Measurements from ENCODE around the gene FCGR3A. TPM values are rescaled to one million over a fixed set of nuclear protein-coding genes. Genes with fewer than 3 reads are reported as not detected.
A peak's percentile ranks its signal among the peaks of the same experiment; 100 is the strongest.
"Not testable (repeated sequence)": the region's sequence is repeated elsewhere in the genome, so short reads cannot be mapped to it uniquely, and the experiment has no call there.

FCGR3A gene
- polyA plus RNA-seq, 3 donors, result 35.9 to 138 (median 131) TPM

GRCh38 chr1:161543125-161543524, 6.5 kb downstream of the FCGR3A start:
- H3K9ac ChIP-seq (ENCODE audit: insufficient read depth, low read length, poor library complexity, severe bottlenecking); intact Hi-C loops (cut with micrococcal nuclease); H3K9me3 Mint-ChIP-seq; H3K4me3 ChIP-seq (replicated peaks in 1 of 3; ENCODE audit: low read depth in 2 of 3, low read length in 3 of 3); H3K36me3 ChIP-seq (replicated peaks in 1 of 2; ENCODE audit: control insufficient read depth in 1 of 2, insufficient read depth in 2 of 2, low read length in 2 of 2); H3K27ac ChIP-seq (ENCODE audit: low read depth in 1 of 2, low read length in 2 of 2); H3K27me3 ChIP-seq (ENCODE audit: control insufficient read depth in 2 of 2, insufficient read depth in 2 of 2, low read length in 2 of 2); H3K79me2 ChIP-seq (ENCODE audit: insufficient read depth, low read length); H4K20me1 ChIP-seq (ENCODE audit: insufficient read depth, low read length); H3K9me3 ChIP-seq (replicated peaks in 1 of 2; ENCODE audit: control insufficient read depth in 1 of 2, insufficient read depth in 1 of 2, low read length in 2 of 2); H3K4me2 ChIP-seq (replicated peaks; ENCODE audit: extremely low read depth, low read length, poor library complexity, severe bottlenecking); H2AFZ ChIP-seq (ENCODE audit: insufficient read depth, low read depth, low read length, poor library complexity, severe bottlenecking): not testable (repeated sequence)
- Mint-ChIP-seq H3K4me3 (peak overlapping the region in 1 of 2 donors; percentile 8), H3K27ac (peak overlapping the region in 1 of 7 donors; percentile 26), H3K36me3 (peaks cover 9 to 31% of the 10 kb centered on the region in 2 donors), H3K4me1 (peaks cover 49% of the 10 kb centered on the region), H3K27me3 (ENCODE audit: low read depth in 3 of 3) (peaks cover 2 to 13% (median 6%) of the 10 kb centered on the region in 3 donors)
- WGBS (ENCODE audit: insufficient coverage), result no CpG with 5 or more reads among the region's 1 CpG
- H3K4me1 ChIP-seq (ENCODE audit: control insufficient read depth in 1 of 2, insufficient read depth in 2 of 2, low read length in 2 of 2), result peaks cover 29 to 39% of the 10 kb centered on the region in 2 donors
- DNase-seq, result peak in 1 of 3 donors; percentile 36

DNA sequence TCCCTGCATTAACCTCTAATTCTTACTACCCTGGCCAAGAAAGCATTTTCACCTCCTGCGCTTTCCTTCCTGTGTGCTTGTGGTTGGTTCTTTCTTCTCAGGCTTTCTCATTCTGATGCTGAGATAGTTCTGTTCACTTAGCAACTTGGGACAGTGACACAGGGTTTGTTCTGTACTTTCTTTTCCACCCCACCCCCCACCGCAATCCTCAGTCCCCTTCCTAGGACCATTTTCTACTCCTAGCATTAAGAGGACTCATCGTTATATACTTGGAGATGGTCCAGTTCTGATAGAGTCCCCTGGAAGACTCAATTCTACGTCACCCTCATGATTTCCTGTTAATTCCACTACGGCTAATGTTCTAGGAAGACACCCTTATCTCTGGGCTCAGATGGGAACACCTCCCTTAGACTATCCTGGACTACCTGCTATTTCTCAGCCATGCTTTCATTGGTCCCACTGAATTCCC, 7.5 kb downstream of the FCGR3A start:
- Mint-ChIP-seq H3K4me1 (peaks cover 47% of the 10 kb centered on the region), H3K36me3 (peaks cover 9 to 30% of the 10 kb centered on the region in 2 donors), H3K27me3 (ENCODE audit: low read depth in 3 of 3) (peaks cover 2 to 15% (median 6%) of the 10 kb centered on the region in 3 donors), H3K4me3 (peak overlapping the region in 1 of 2 donors; percentile 69)
- intact Hi-C loops (cut with micrococcal nuclease); H3K9me3 ChIP-seq (replicated peaks in 1 of 2; ENCODE audit: control insufficient read depth in 1 of 2, insufficient read depth in 1 of 2, low read length in 2 of 2); DNase-seq; H3K4me3 ChIP-seq (replicated peaks in 1 of 3; ENCODE audit: low read depth in 2 of 3, low read length in 3 of 3); H3K27ac Mint-ChIP-seq; H3K79me2 ChIP-seq (ENCODE audit: insufficient read depth, low read length); H3K9ac ChIP-seq (ENCODE audit: insufficient read depth, low read length, poor library complexity, severe bottlenecking); H2AFZ ChIP-seq (ENCODE audit: insufficient read depth, low read depth, low read length, poor library complexity, severe bottlenecking); H3K4me2 ChIP-seq (replicated peaks; ENCODE audit: extremely low read depth, low read length, poor library complexity, severe bottlenecking); H4K20me1 ChIP-seq (ENCODE audit: insufficient read depth, low read length); H3K9me3 Mint-ChIP-seq; H3K36me3 ChIP-seq (replicated peaks in 1 of 2; ENCODE audit: control insufficient read depth in 1 of 2, insufficient read depth in 2 of 2, low read length in 2 of 2); H3K27me3 ChIP-seq (ENCODE audit: control insufficient read depth in 2 of 2, insufficient read depth in 2 of 2, low read length in 2 of 2); H3K27ac ChIP-seq (ENCODE audit: low read depth in 1 of 2, low read length in 2 of 2): not testable (repeated sequence)
- 100% methylated on average over 1 of the region's 5 CpGs for WGBS (ENCODE audit: insufficient coverage)
- H3K4me1 ChIP-seq (ENCODE audit: control insufficient read depth in 1 of 2, insufficient read depth in 2 of 2, low read length in 2 of 2), result peaks cover 29 to 39% of the 10 kb centered on the region in 2 donors

DNA sequence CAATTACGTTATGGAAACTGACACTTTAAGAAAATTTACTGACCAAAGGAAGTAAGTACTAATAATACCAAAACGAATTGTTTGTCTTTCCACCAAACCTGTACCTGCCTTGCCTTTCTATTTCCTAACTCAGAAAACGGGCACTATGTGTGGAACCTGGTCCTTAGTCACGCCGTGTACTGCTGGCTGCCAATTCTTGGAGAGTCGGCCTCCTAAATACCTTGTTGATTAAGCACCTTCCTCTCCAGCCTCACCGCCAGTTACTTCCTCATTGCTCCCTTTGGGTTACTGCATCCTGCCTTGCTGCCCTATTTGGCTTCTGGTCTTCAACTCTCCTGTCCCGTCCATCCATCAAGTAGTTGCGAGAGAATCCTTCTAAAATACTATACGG, 9.1 kb downstream of the FCGR3A start:
- WGBS (ENCODE audit: insufficient coverage), result 0% methylated on average over 6 of the region's 10 CpGs
- Histone ChIP-seq H3K4me1 (ENCODE audit: control insufficient read depth in 1 of 2, insufficient read depth in 2 of 2, low read length in 2 of 2) (peaks cover 28 to 38% of the 10 kb centered on the region in 2 donors), H3K4me2 (replicated peaks; ENCODE audit: extremely low read depth, low read length, poor library complexity, severe bottlenecking) (peak overlapping the region; percentile 68), H3K27ac (ENCODE audit: low read depth in 1 of 2, low read length in 2 of 2) (peak overlapping the region; percentile 41 to 72), H3K4me3 (replicated peaks in 1 of 3; ENCODE audit: low read depth in 2 of 3, low read length in 3 of 3) (peak overlapping the region in 2 of 3 experiments; percentile 42 to 79)
- H3K9ac ChIP-seq (ENCODE audit: insufficient read depth, low read length, poor library complexity, severe bottlenecking); H4K20me1 ChIP-seq (ENCODE audit: insufficient read depth, low read length); H3K9me3 ChIP-seq (replicated peaks in 1 of 2; ENCODE audit: control insufficient read depth in 1 of 2, insufficient read depth in 1 of 2, low read length in 2 of 2); H3K27me3 ChIP-seq (ENCODE audit: control insufficient read depth in 2 of 2, insufficient read depth in 2 of 2, low read length in 2 of 2); H3K79me2 ChIP-seq (ENCODE audit: insufficient read depth, low read length); H2AFZ ChIP-seq (ENCODE audit: insufficient read depth, low read depth, low read length, poor library complexity, severe bottlenecking); H3K36me3 ChIP-seq (replicated peaks in 1 of 2; ENCODE audit: control insufficient read depth in 1 of 2, insufficient read depth in 2 of 2, low read length in 2 of 2); intact Hi-C loops (cut with micrococcal nuclease): not testable (repeated sequence)
- peaks cover 42% of the 10 kb centered on the region for H3K4me1 Mint-ChIP-seq
- H3K36me3 Mint-ChIP-seq, result peaks cover 6 to 25% of the 10 kb centered on the region in 2 donors
- peak overlapping the region in 5 of 7 donors; percentile 81 to 95 (median 89) for H3K27ac Mint-ChIP-seq
- peaks cover 0 to 12% (median 5%) of the 10 kb centered on the region in 7 donors for H3K9me3 Mint-ChIP-seq
- DNase-seq, result peak in 2 of 3 donors; percentile 50 to 52
- H3K27me3 Mint-ChIP-seq (ENCODE audit: low read depth in 3 of 3), result peaks cover 2 to 15% (median 6%) of the 10 kb centered on the region in 3 donors
- peak overlapping the region; percentile 83 to 95 for H3K4me3 Mint-ChIP-seq

DNA sequence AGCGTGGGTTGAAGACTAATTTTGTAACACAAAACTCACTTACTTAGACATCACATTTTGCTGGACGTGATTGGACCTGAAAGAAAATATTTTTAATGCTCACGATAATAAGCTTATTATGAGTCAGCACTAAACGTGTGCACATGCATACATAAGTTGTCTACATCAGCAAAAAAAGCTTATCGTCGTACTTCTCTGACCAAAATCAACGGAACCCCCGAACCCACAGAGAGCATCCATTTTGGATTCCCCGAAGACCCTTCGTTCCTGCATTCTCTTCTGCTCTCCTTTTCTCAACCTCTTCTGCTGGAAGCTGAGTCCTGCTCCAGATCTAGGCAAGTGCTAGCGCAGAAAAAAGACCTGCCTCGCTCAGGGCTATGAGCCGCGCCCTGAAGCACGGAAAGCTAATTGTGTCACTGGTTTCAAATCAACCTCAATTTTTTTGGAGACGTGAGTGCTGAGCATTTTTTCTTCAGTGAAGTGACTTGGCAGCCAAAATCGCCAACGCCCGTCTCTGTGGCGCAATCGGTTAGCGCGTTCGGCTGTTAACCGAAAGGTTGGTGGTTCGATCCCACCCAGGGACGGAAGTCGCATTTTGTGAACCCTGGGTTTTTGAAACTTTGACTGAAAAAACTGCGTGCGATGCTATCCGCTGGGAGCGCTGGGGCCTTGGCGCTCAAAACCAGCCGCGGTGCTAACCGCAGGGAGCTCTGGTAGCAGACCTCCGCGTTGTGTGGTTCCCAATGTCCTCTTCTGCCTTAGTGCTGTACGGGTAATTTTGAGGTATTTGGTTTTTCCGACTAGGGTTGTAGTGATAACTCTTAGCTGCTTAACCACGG, 9.7 kb downstream of the FCGR3A start:
- H3K4me1 ChIP-seq (ENCODE audit: control insufficient read depth in 1 of 2, insufficient read depth in 2 of 2, low read length in 2 of 2), result peaks cover 22 to 31% of the 10 kb centered on the region in 2 donors
- H4K20me1 ChIP-seq (ENCODE audit: insufficient read depth, low read length); H3K9ac ChIP-seq (ENCODE audit: insufficient read depth, low read length, poor library complexity, severe bottlenecking); H3K9me3 ChIP-seq (replicated peaks in 1 of 2; ENCODE audit: control insufficient read depth in 1 of 2, insufficient read depth in 1 of 2, low read length in 2 of 2); H3K27me3 ChIP-seq (ENCODE audit: control insufficient read depth in 2 of 2, insufficient read depth in 2 of 2, low read length in 2 of 2); H3K79me2 ChIP-seq (ENCODE audit: insufficient read depth, low read length); H3K36me3 ChIP-seq (replicated peaks in 1 of 2; ENCODE audit: control insufficient read depth in 1 of 2, insufficient read depth in 2 of 2, low read length in 2 of 2); intact Hi-C loops (cut with micrococcal nuclease): not testable (repeated sequence)
- peak overlapping the region; percentile 17 to 95 (median 86) for H3K27ac Mint-ChIP-seq
- peak overlapping the region; percentile 41 to 72 for H3K27ac ChIP-seq (ENCODE audit: low read depth in 1 of 2, low read length in 2 of 2)
- peak overlapping the region; percentile 68 for H3K4me2 ChIP-seq (replicated peaks; ENCODE audit: extremely low read depth, low read length, poor library complexity, severe bottlenecking)
- WGBS (ENCODE audit: insufficient coverage), result under 1% methylated on average over 34 of the region's 41 CpGs
- peaks cover 6 to 22% of the 10 kb centered on the region in 2 donors for H3K36me3 Mint-ChIP-seq
- peaks cover 0 to 12% (median 5%) of the 10 kb centered on the region in 7 donors for H3K9me3 Mint-ChIP-seq
- peaks cover 2 to 15% (median 6%) of the 10 kb centered on the region in 3 donors for H3K27me3 Mint-ChIP-seq (ENCODE audit: low read depth in 3 of 3)
- peak overlapping the region; percentile 73 for H2AFZ ChIP-seq (ENCODE audit: insufficient read depth, low read depth, low read length, poor library complexity, severe bottlenecking)
- H3K4me3 Mint-ChIP-seq, result peak overlapping the region; percentile 83 to 95
- H3K4me3 ChIP-seq (replicated peaks in 1 of 3; ENCODE audit: low read depth in 2 of 3, low read length in 3 of 3), result peak overlapping the region; percentile 34 to 79 (median 42)
- peak; percentile 80 to 87 (median 82) for DNase-seq
- peaks cover 36% of the 10 kb centered on the region for H3K4me1 Mint-ChIP-seq

Measured in CD14-positive monocyte (primary cell).